Liver (tissue), 9 donors: ENCODE results near the gene SLIT1. TPM values are rescaled to one million over a fixed set of nuclear protein-coding genes. Genes with fewer than 3 reads are reported as not detected.
A peak's percentile ranks its signal among the peaks of the same experiment; 100 is the strongest.

Source experiments
- DNase-seq: peaks from one replicate; pipeline ENCODE4 v3.0.0-alpha.2; 2017; ENCODE audit warnings: low spot score
- H3K27ac ChIP-seq, 2 donors: one replicate each; pipeline ENCODE4 v1.7.0; 2013; ENCODE audit warnings: inconsistent platforms in 2 of 2, low read length in 2 of 2, control low read depth in 1 of 2, low read depth in 1 of 2, mild to moderate bottlenecking in 1 of 2
- H3K27me3 ChIP-seq, 4 donors: one replicate each; pipeline versions ENCODE4 v1.6.1 to v1.7.0; 2013; ENCODE audit warnings: low read length in 3 of 4, inconsistent platforms in 1 of 4, mild to moderate bottlenecking in 1 of 4, moderate library complexity in 1 of 4; ENCODE audit not compliant: control insufficient read depth in 4 of 4, insufficient read depth in 4 of 4
- H3K36me3 ChIP-seq, 4 donors: one replicate each; pipeline versions ENCODE4 v1.6.1 to v1.7.0; 2013; ENCODE audit warnings: low read length in 3 of 4, mild to moderate bottlenecking in 3 of 4, low read depth in 1 of 4, moderate library complexity in 1 of 4; ENCODE audit not compliant: control insufficient read depth in 4 of 4, insufficient read depth in 3 of 4
- H3K4me1 ChIP-seq, 4 donors: one replicate each; pipeline versions ENCODE4 v1.6.1 to v1.7.0; 2013; ENCODE audit warnings: low read length in 3 of 4, mild to moderate bottlenecking in 3 of 4, moderate library complexity in 1 of 4; ENCODE audit not compliant: control insufficient read depth in 4 of 4, insufficient read depth in 4 of 4
- H3K4me3 ChIP-seq, 3 donors: one replicate each; pipeline versions ENCODE4 v1.6.1 to v1.7.0; 2013; ENCODE audit warnings: low read length in 3 of 3, control low read depth in 1 of 3, low read depth in 1 of 3, mild to moderate bottlenecking in 1 of 3
- H3K9ac ChIP-seq, 2 donors: one replicate each; pipeline ENCODE4 v1.7.0; 2013; ENCODE audit warnings: low read length in 2 of 2, mild to moderate bottlenecking in 2 of 2, moderate library complexity in 2 of 2, control low read depth in 1 of 2, low read depth in 1 of 2
- H3K9me3 ChIP-seq, 4 donors: one replicate each; pipeline versions ENCODE4 v1.6.1 to v1.7.0; 2013; ENCODE audit warnings: low read length in 3 of 4; ENCODE audit not compliant: control insufficient read depth in 4 of 4
- EGR1 ChIP-seq, 2 donors: IDR thresholded peaks; 2 replicates each; pipeline ENCODE4 v1.6.1; 2016 to 2018; ENCODE audit warnings: antibody characterized with exemption in 2 of 2, low read depth in 2 of 2
- FOXA1 ChIP-seq: IDR thresholded peaks from 2 replicates; pipeline ENCODE4 v1.6.1; 2016; ENCODE audit warnings: antibody characterized with exemption
- FOXA2 ChIP-seq: IDR thresholded peaks from 2 replicates; pipeline ENCODE4 v1.6.1; 2016; ENCODE audit warnings: antibody characterized with exemption
- GABPA ChIP-seq, 2 donors: IDR thresholded peaks in 1 of 2; conservative IDR thresholded peaks in 1 of 2; 2 replicates each; pipeline ENCODE4 v1.6.1; 2016; ENCODE audit warnings: antibody characterized with exemption in 2 of 2, mild to moderate bottlenecking in 1 of 2, moderate library complexity in 1 of 2
- HNF4A ChIP-seq, 2 donors: conservative IDR thresholded peaks; 2 replicates each; pipeline ENCODE4 v1.6.1; 2016; ENCODE audit warnings: antibody characterized with exemption in 2 of 2, mild to moderate bottlenecking in 2 of 2
- HNF4G ChIP-seq: IDR thresholded peaks from 2 replicates; pipeline ENCODE4 v1.6.1; 2016; ENCODE audit warnings: antibody characterized with exemption
- JUND ChIP-seq, 2 donors: IDR thresholded peaks; 2 replicates each; pipeline ENCODE4 v1.6.1; 2016; ENCODE audit warnings: antibody characterized with exemption in 2 of 2
- NR2F2 ChIP-seq: IDR thresholded peaks from 2 replicates; pipeline ENCODE4 v1.6.1; 2016; ENCODE audit warnings: antibody characterized with exemption
- RAD21 ChIP-seq, 2 donors: IDR thresholded peaks; 2 replicates each; pipeline ENCODE4 v1.6.1; 2016; ENCODE audit warnings: antibody characterized with exemption in 2 of 2, mild to moderate bottlenecking in 2 of 2
- RXRA ChIP-seq, 2 donors: IDR thresholded peaks; 2 replicates each; pipeline ENCODE4 v1.6.1; 2017 to 2018; ENCODE audit warnings: antibody characterized with exemption in 2 of 2, mild to moderate bottlenecking in 1 of 2
- SP1 ChIP-seq: IDR thresholded peaks from 2 replicates; pipeline ENCODE4 v1.6.1; 2018; ENCODE audit warnings: antibody characterized with exemption, mild to moderate bottlenecking
- TAF1 ChIP-seq: conservative IDR thresholded peaks from 2 replicates; pipeline ENCODE4 v1.6.1; 2016; ENCODE audit warnings: antibody characterized with exemption, mild to moderate bottlenecking
- YY1 ChIP-seq: IDR thresholded peaks from 2 replicates; pipeline ENCODE4 v1.6.1; 2016; ENCODE audit warnings: antibody characterized with exemption, mild to moderate bottlenecking
- WGBS: extraction: QIAGEN DNeasy Blood & Tissue Kit; methylation state at CpG from one replicate; pipeline ENCODE4 v1.1.7; 2013; 5-methylcytosine and 5-hydroxymethylcytosine counted together
- polyA plus RNA-seq, 2 donors: library from polyadenylated mRNA; stranded (reverse) in 1 of 2; unstranded in 1 of 2; fragments of 200-250 nt in 1 of 2; fragments of >200 nt in 1 of 2; fragmentation: Nextera tagmentation in 1 of 2; extraction: Ambion mirVana in 1 of 2; gene quantifications; one replicate each; pipeline versions ENCODE4 v1.2.1 to v1.2.3, GENCODE V29; 2013 to 2015
- total RNA-seq, 2 donors: library from RNA; depleted of rRNA; stranded (reverse); fragments of >200 nt; gene quantifications; one replicate each; pipeline ENCODE4 v1.2.3, GENCODE V29; 2014
- TF ChIP-seq, protein P1 (sequence below): IDR thresholded peaks from 2 replicates; pipeline ENCODE4 v1.6.1; 2016; ENCODE audit warnings: antibody characterized with exemption
- TF ChIP-seq, protein P2 (sequence below): fragments of 150-350 bp; IDR thresholded peaks from 2 replicates; pipeline ENCODE4 v1.5.1; 2017; ENCODE audit warnings: improper control_type of control experiment, low read depth, low read length; ENCODE audit not compliant: missing input control
- TF ChIP-seq, protein P3 (sequence below): IDR thresholded peaks from 2 replicates; pipeline ENCODE4 v1.6.1; 2016; ENCODE audit warnings: antibody characterized with exemption
- TF ChIP-seq, protein P4 (sequence below): IDR thresholded peaks from 2 replicates; pipeline ENCODE4 v1.6.1; 2016; ENCODE audit warnings: antibody characterized with exemption, mild to moderate bottlenecking
- TF ChIP-seq, protein P5 (sequence below): IDR thresholded peaks from 2 replicates; pipeline ENCODE4 v1.6.1; 2016; ENCODE audit warnings: antibody characterized with exemption
- donor health status: healthy.
- donor health status: healthy.
- donor health status: healthy.
- donor health status: healthy.
- donor health status: healthy.

The SLIT1 gene
- total and polyA plus RNA-seq, 4 donors = under 0.01 to 0.14 (median 0.06) TPM

DNA sequence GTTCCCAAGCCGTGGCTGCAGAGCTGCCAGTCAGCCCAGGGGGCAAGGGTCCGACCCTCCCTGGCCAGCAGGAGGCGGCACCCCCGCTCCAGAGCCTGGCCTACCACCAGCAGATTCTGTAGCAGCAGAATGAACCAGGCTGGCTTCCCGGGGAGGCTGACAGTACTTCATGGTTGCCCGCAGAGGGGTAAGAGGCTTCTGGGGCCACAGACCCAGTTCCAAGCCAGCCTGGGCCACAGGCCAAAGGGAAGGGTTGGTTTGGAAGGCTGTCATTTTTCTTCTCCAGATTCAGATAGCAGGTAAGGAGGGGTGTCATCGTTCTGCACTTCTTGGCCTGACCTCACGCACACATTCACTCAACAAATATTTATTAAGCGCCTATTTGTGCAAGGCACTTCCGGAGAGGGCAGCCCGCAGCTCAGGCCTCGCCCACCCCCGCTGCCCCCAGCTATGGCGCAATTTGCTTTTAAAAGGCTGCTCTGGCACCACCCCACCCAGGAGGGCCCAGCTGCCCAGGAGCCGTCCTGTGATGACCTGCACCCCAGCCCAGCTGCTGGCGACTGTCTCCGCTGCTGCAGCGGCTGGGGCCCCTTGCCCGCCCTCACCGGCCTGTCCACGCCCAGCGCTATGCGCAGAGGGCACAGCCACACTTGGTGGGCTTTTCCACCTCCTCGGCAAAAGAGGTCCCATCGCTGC lies 185.1 kb downstream of the SLIT1 start:
- WGBS = 65% methylated on average over 25 of the region's 25 CpGs
- no peak for DNase-seq
- H3K27me3 ChIP-seq = no peaks in the 10 kb centered on the region
- peak overlapping the region; percentile 16 to 28 for H3K27ac ChIP-seq
- H3K4me3 ChIP-seq = no peak overlapping the region
- peak overlapping the region in 1 of 2 donors; percentile 6 for H3K9ac ChIP-seq
- H3K9me3 ChIP-seq = no peaks in the 10 kb centered on the region
- peaks cover 0 to 22% (median 13%) of the 10 kb centered on the region in 4 donors for H3K4me1 ChIP-seq
- TF ChIP-seq, protein P1, sequence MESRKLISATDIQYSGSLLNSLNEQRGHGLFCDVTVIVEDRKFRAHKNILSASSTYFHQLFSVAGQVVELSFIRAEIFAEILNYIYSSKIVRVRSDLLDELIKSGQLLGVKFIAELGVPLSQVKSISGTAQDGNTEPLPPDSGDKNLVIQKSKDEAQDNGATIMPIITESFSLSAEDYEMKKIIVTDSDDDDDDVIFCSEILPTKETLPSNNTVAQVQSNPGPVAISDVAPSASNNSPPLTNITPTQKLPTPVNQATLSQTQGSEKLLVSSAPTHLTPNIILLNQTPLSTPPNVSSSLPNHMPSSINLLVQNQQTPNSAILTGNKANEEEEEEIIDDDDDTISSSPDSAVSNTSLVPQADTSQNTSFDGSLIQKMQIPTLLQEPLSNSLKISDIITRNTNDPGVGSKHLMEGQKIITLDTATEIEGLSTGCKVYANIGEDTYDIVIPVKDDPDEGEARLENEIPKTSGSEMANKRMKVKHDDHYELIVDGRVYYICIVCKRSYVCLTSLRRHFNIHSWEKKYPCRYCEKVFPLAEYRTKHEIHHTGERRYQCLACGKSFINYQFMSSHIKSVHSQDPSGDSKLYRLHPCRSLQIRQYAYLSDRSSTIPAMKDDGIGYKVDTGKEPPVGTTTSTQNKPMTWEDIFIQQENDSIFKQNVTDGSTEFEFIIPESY = no peak
- TF ChIP-seq HNF4G (no peak), GABPA (IDR thresholded peaks at IDR 0.05 in 1 of 2, conservative IDR thresholded peaks at IDR 0.05 in 1 of 2) (no peak), NR2F2 (no peak), EGR1 (IDR thresholded peaks at IDR 0.05; ENCODE audit: low read depth in 2 of 2) (peak in 1 of 2 donors; percentile 41), RAD21 (IDR thresholded peaks at IDR 0.05) (no peak), FOXA1 (no peak), TAF1 (no peak), FOXA2 (no peak), JUND (IDR thresholded peaks at IDR 0.05) (no peak), SP1 (peak; percentile 41), HNF4A (conservative IDR thresholded peaks at IDR 0.05) (peak; percentile 12 to 34), RXRA (IDR thresholded peaks at IDR 0.05) (peak; percentile 34 to 41), YY1 (no peak)
- TF ChIP-seq, protein P2, sequence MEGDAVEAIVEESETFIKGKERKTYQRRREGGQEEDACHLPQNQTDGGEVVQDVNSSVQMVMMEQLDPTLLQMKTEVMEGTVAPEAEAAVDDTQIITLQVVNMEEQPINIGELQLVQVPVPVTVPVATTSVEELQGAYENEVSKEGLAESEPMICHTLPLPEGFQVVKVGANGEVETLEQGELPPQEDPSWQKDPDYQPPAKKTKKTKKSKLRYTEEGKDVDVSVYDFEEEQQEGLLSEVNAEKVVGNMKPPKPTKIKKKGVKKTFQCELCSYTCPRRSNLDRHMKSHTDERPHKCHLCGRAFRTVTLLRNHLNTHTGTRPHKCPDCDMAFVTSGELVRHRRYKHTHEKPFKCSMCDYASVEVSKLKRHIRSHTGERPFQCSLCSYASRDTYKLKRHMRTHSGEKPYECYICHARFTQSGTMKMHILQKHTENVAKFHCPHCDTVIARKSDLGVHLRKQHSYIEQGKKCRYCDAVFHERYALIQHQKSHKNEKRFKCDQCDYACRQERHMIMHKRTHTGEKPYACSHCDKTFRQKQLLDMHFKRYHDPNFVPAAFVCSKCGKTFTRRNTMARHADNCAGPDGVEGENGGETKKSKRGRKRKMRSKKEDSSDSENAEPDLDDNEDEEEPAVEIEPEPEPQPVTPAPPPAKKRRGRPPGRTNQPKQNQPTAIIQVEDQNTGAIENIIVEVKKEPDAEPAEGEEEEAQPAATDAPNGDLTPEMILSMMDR = no peak
- TF ChIP-seq, protein P3, sequence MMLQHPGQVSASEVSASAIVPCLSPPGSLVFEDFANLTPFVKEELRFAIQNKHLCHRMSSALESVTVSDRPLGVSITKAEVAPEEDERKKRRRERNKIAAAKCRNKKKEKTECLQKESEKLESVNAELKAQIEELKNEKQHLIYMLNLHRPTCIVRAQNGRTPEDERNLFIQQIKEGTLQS = no peak
- TF ChIP-seq, protein P4, sequence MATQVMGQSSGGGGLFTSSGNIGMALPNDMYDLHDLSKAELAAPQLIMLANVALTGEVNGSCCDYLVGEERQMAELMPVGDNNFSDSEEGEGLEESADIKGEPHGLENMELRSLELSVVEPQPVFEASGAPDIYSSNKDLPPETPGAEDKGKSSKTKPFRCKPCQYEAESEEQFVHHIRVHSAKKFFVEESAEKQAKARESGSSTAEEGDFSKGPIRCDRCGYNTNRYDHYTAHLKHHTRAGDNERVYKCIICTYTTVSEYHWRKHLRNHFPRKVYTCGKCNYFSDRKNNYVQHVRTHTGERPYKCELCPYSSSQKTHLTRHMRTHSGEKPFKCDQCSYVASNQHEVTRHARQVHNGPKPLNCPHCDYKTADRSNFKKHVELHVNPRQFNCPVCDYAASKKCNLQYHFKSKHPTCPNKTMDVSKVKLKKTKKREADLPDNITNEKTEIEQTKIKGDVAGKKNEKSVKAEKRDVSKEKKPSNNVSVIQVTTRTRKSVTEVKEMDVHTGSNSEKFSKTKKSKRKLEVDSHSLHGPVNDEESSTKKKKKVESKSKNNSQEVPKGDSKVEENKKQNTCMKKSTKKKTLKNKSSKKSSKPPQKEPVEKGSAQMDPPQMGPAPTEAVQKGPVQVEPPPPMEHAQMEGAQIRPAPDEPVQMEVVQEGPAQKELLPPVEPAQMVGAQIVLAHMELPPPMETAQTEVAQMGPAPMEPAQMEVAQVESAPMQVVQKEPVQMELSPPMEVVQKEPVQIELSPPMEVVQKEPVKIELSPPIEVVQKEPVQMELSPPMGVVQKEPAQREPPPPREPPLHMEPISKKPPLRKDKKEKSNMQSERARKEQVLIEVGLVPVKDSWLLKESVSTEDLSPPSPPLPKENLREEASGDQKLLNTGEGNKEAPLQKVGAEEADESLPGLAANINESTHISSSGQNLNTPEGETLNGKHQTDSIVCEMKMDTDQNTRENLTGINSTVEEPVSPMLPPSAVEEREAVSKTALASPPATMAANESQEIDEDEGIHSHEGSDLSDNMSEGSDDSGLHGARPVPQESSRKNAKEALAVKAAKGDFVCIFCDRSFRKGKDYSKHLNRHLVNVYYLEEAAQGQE = no peak
- TF ChIP-seq, protein P5, sequence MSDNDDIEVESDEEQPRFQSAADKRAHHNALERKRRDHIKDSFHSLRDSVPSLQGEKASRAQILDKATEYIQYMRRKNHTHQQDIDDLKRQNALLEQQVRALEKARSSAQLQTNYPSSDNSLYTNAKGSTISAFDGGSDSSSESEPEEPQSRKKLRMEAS = no peak
- H3K36me3 ChIP-seq = no peaks in the 10 kb centered on the region
